COLO668 (cell line): ENCODE results near the gene TAP2.
"Not testable (repeated sequence)": the region's sequence is repeated elsewhere in the genome, so short reads cannot be mapped to it uniquely, and the experiment has no call there.

Experiments used
- DNase-seq: peaks from one replicate; lab custom pipeline; 2025; ENCODE audit not compliant: unreplicated experiment; lab: John Stamatoyannopoulos, UW

TAP2 gene

GRCh38 chr6:32838114-32838958 is at the start of gene TAP2:
Gene TAP2, minus strand, starts transcription at chr6:32838739. Its CDS starts 506 bp downstream, at chr6:32838233.
- DNase-seq = peak; percentile 87

GRCh38 chr6:32887616-32888015 is 49.1 kb upstream of the TAP2 start:
- no peak for DNase-seq

- no peak for DNase-seq
These were observed 48.3 kb upstream of the TAP2 start for GRCh38 chr6:32886681-32887383.

- DNase-seq = no peak
These were observed 47.3 kb upstream of the TAP2 start for GRCh38 chr6:32885698-32886286.

GRCh38 chr6:32883789-32884188 is 45.2 kb upstream of the TAP2 start:
- no peak for DNase-seq

- DNase-seq = no peak
These were observed 44.3 kb upstream of the TAP2 start for GRCh38 chr6:32882879-32883250.

- not testable (repeated sequence) for DNase-seq
These were observed 42.4 kb upstream of the TAP2 start for GRCh38 chr6:32880962-32881361.

GRCh38 chr6:32879691-32880090 is 41.2 kb upstream of the TAP2 start:
- no peak for DNase-seq

- no peak for DNase-seq
These were observed 38.1 kb upstream of the TAP2 start for GRCh38 chr6:32876603-32877002.

GRCh38 chr6:32873947-32874346 is 35.4 kb upstream of the TAP2 start:
- DNase-seq = not testable (repeated sequence)

- DNase-seq = peak; percentile 59
These were observed 29.8 kb upstream of the TAP2 start for GRCh38 chr6:32868257-32868788.

- no peak for DNase-seq
These were observed 29.2 kb upstream of the TAP2 start for GRCh38 chr6:32867554-32868256.

GRCh38 chr6:32867022-32867477 is 28.5 kb upstream of the TAP2 start:
- DNase-seq = no peak

GRCh38 chr6:32865724-32866443 is 27.3 kb upstream of the TAP2 start:
- no peak for DNase-seq

GRCh38 chr6:32862725-32863124 is 24.2 kb upstream of the TAP2 start:
- no peak for DNase-seq

- no peak for DNase-seq
These were observed 22.1 kb upstream of the TAP2 start for GRCh38 chr6:32860674-32861073.

- DNase-seq = no peak
These were observed 19.7 kb upstream of the TAP2 start for GRCh38 chr6:32858194-32858593.

- no peak for DNase-seq
These were observed 18.8 kb upstream of the TAP2 start for GRCh38 chr6:32857156-32857891.

GRCh38 chr6:32855467-32856174 is 17.1 kb upstream of the TAP2 start:
- DNase-seq = no peak
